Spleen (tissue), 7 donors: ENCODE results near the gene MYO1D.

ENCODE experiments used
- POLR2A ChIP-seq, 3 donors: fragments of 450-650 bp; IDR thresholded peaks; one replicate each; pipeline ENCODE4 v1.5.1; 2017; ENCODE audit warnings: antibody characterized with exemption in 3 of 3, mild to moderate bottlenecking in 1 of 3
- TF ChIP-seq, protein P1 (sequence below), 11 experiments: fragments of 200-600 bp in 7 of 11; fragments of 450-650 bp in 4 of 11; sonication (generic) in 4 of 11; IDR thresholded peaks in 8 of 11; conservative IDR thresholded peaks in 3 of 11; 1 replicate in 7 of 11; 2 replicates in 4 of 11; pipeline versions ENCODE4 v1.4.0 to v1.8.0; 2016 to 2021; ENCODE audit warnings: antibody characterized with exemption in 11 of 11, inconsistent platforms in 4 of 11, mild to moderate bottlenecking in 1 of 11
- donor health status: DM: no; HTN: no; CAD: no; lungs with moderate emphysema.
- donor health status: DM: no; HTN: no; CAD: no.
- donor health status: DM: no; HTN: no; CAD: no.

DNA sequence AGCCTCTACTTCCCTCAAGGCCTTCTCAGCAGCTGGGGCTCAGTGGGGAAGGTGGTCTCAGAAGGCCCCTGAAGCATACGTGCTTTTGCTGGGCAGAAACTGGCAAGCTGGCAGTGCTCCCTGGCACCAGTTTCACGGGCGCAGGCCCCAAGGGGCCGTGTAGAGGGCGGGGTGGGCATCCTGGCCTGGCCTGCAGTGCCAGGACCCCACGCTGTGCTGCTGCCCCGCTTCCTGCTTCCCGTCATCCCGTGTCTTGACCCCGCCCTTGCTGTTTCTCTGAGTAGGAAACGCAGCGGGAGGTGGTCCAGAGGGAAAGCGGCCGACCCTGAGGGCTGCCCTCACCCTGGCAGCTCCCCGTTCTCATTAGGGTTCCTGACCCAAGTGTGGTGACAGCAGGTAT lies 383.4 kb downstream of the MYO1D start:
- TF ChIP-seq, protein P1, sequence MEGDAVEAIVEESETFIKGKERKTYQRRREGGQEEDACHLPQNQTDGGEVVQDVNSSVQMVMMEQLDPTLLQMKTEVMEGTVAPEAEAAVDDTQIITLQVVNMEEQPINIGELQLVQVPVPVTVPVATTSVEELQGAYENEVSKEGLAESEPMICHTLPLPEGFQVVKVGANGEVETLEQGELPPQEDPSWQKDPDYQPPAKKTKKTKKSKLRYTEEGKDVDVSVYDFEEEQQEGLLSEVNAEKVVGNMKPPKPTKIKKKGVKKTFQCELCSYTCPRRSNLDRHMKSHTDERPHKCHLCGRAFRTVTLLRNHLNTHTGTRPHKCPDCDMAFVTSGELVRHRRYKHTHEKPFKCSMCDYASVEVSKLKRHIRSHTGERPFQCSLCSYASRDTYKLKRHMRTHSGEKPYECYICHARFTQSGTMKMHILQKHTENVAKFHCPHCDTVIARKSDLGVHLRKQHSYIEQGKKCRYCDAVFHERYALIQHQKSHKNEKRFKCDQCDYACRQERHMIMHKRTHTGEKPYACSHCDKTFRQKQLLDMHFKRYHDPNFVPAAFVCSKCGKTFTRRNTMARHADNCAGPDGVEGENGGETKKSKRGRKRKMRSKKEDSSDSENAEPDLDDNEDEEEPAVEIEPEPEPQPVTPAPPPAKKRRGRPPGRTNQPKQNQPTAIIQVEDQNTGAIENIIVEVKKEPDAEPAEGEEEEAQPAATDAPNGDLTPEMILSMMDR (IDR thresholded peaks at IDR 0.05 in 8 of 11, conservative IDR thresholded peaks at IDR 0.05 in 3 of 11): no peak
- no peak for TF ChIP-seq POLR2A (IDR thresholded peaks at IDR 0.05)
